Esophagus muscularis mucosa (tissue), 4 donors: Measurements from ENCODE around the gene GUCY1B1. TPM values are rescaled to one million over a fixed set of nuclear protein-coding genes. Genes with fewer than 3 reads are reported as not detected.

Experiments used
- DNase-seq: peaks from one replicate; pipeline ENCODE4 v3.0.0-alpha.2; 2017; ENCODE audit errors: extremely low spot score
- H3K27ac ChIP-seq, 4 donors: fragments of 200-600 bp; sonication (generic); replicated peaks in 1 of 4; 1 replicate in 3 of 4; 2 replicates in 1 of 4; pipeline ENCODE4 v1.5.1; 2016 to 2019; ENCODE audit warnings: mild to moderate bottlenecking in 1 of 4
- H3K27me3 ChIP-seq, 4 donors: fragments of 200-600 bp; sonication (generic); one replicate each; pipeline versions ENCODE4 v1.5.1 to v1.6.0; 2016 to 2019
- H3K36me3 ChIP-seq, 4 donors: fragments of 200-600 bp; sonication (generic); one replicate each; pipeline ENCODE4 v1.5.1; 2016 to 2019
- H3K4me1 ChIP-seq, 4 donors: fragments of 200-600 bp; sonication (generic); one replicate each; pipeline ENCODE4 v1.5.1; 2016 to 2019
- H3K4me3 ChIP-seq, 4 donors: fragments of 200-600 bp; sonication (generic); 1 replicate in 2 of 4; 2 replicates in 2 of 4; pipeline ENCODE4 v1.5.1; 2016 to 2019; ENCODE audit warnings: mild to moderate bottlenecking in 4 of 4, moderate library complexity in 1 of 4
- H3K9me3 ChIP-seq, 4 donors: fragments of 200-600 bp; sonication (generic); 1 replicate in 3 of 4; 2 replicates in 1 of 4; pipeline ENCODE4 v1.5.1; 2016 to 2019
- EP300 ChIP-seq: sonication (generic); formaldehyde crosslinking; IDR thresholded peaks from one replicate; pipeline ENCODE4 v1.6.1; 2017; ENCODE audit warnings: antibody characterized with exemption
- POLR2A ChIP-seq: fragments of 450-650 bp; IDR thresholded peaks from one replicate; pipeline ENCODE4 v1.6.1; 2017; ENCODE audit warnings: antibody characterized with exemption, moderate library complexity, mild to moderate bottlenecking, low read depth
- POLR2AphosphoS5 ChIP-seq, 2 donors: sonication (generic); formaldehyde crosslinking; IDR thresholded peaks; one replicate each; pipeline ENCODE4 v1.6.1; 2017; ENCODE audit warnings: antibody characterized with exemption in 2 of 2
- WGBS: methylation state at CpG from one replicate; pipeline ENCODE4 v1.1.5; 2018; 5-methylcytosine and 5-hydroxymethylcytosine counted together
- intact Hi-C: fragments of 100-400 bp; cut with DNase I; formaldehyde crosslinking; loops from one replicate; pipeline ENCODE4 v1.15.1; 2023
- total RNA-seq, 4 donors: library from RNA; depleted of rRNA; stranded (reverse); fragments of >200 nt; gene quantifications; one replicate each; pipeline versions ENCODE4 v1.1.0 to v1.2.1, GENCODE V29; 2016
- TF ChIP-seq, protein P1 (sequence below), 3 experiments: fragments of 200-600 bp in 2 of 3; fragments of 450-650 bp in 1 of 3; sonication (generic) in 2 of 3; IDR thresholded peaks; one replicate each; pipeline ENCODE4 v1.5.1; 2017 to 2019; ENCODE audit warnings: antibody characterized with exemption in 3 of 3, mild to moderate bottlenecking in 2 of 3, moderate library complexity in 1 of 3

Gene GUCY1B1
- total RNA-seq, 4 donors from 2014 or later: 30.6 to 61.9 (median 41.6) TPM

DNA sequence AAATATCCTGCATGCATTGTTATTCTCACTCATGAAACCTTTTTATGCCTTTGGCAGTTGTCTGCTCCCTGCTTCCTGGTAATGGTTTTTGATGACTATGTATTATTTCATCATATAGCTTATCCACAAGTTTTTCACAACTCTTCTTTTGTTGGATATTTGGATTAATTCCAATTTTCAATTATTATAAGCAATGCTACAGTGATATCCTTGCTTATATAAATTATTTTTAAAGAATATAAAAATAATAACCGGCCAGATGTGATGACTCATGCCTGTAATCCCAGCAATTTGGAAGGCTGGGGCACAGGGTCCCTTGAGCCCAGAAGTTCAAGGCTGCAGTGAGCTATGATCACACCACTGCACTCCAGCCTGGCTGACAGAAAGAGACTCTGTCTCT lies 60.2 kb downstream of the GUCY1B1 start:
- DNase-seq: no peak
- no peaks in the 10 kb centered on the region for H3K36me3 ChIP-seq
- intact Hi-C loops: no loop called here
- no peak overlapping the region for H3K4me3 ChIP-seq
- 50% methylated on average over 1 of the region's 1 CpG for WGBS
- H3K9me3 ChIP-seq: no peaks in the 10 kb centered on the region
- no peak overlapping the region for H3K27ac ChIP-seq
- peaks cover 0 to 8% (median 0%) of the 10 kb centered on the region in 4 donors for H3K4me1 ChIP-seq
- TF ChIP-seq EP300: no peak
- no peak for TF ChIP-seq POLR2AphosphoS5 (IDR thresholded peaks at IDR 0.05)
- TF ChIP-seq, protein P1, sequence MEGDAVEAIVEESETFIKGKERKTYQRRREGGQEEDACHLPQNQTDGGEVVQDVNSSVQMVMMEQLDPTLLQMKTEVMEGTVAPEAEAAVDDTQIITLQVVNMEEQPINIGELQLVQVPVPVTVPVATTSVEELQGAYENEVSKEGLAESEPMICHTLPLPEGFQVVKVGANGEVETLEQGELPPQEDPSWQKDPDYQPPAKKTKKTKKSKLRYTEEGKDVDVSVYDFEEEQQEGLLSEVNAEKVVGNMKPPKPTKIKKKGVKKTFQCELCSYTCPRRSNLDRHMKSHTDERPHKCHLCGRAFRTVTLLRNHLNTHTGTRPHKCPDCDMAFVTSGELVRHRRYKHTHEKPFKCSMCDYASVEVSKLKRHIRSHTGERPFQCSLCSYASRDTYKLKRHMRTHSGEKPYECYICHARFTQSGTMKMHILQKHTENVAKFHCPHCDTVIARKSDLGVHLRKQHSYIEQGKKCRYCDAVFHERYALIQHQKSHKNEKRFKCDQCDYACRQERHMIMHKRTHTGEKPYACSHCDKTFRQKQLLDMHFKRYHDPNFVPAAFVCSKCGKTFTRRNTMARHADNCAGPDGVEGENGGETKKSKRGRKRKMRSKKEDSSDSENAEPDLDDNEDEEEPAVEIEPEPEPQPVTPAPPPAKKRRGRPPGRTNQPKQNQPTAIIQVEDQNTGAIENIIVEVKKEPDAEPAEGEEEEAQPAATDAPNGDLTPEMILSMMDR (IDR thresholded peaks at IDR 0.05): no peak
- no peak for TF ChIP-seq POLR2A
- H3K27me3 ChIP-seq: no peaks in the 10 kb centered on the region

DNA sequence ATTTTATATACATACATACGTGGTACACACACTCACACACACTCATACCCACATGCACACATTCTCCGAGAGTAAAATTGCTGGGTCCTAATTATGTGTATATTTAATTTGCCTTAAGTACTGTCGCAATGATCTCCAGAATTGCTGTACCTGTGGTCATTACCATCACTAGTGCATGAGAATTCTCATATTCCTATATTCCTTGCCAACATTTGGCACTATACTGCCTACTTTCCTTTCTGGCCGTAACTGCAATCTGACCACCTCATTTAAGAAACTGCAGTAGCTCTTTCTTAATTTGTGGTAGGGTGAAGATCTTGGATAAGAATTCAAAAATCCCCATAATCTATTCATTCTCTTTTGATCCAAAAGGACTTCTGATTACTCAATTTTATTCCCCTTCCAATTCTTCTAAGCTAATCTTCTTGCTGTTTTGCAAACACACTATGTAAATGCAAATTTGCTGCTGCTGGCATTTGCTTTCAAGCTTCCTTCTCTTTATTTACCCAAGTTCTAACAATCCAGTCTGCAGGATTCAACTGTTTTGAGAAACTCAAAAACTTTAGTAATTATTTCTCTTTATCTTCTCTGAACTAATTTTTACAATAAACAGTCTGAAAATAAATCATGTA lies 62.2 kb downstream of the GUCY1B1 start:
- no peak for DNase-seq
- H3K4me3 ChIP-seq: no peak overlapping the region
- TF ChIP-seq EP300 (no peak), POLR2A (no peak), POLR2AphosphoS5 (IDR thresholded peaks at IDR 0.05) (no peak)
- TF ChIP-seq, protein P1 (IDR thresholded peaks at IDR 0.05): no peak
- H3K9me3 ChIP-seq: no peaks in the 10 kb centered on the region
- intact Hi-C loops: no loop called here
- no peaks in the 10 kb centered on the region for H3K36me3 ChIP-seq
- no peak overlapping the region for H3K27ac ChIP-seq
- WGBS: 95% methylated on average over 4 of the region's 4 CpGs
- H3K27me3 ChIP-seq: no peaks in the 10 kb centered on the region
- peaks cover 0 to 8% (median 0%) of the 10 kb centered on the region in 4 donors for H3K4me1 ChIP-seq

DNA sequence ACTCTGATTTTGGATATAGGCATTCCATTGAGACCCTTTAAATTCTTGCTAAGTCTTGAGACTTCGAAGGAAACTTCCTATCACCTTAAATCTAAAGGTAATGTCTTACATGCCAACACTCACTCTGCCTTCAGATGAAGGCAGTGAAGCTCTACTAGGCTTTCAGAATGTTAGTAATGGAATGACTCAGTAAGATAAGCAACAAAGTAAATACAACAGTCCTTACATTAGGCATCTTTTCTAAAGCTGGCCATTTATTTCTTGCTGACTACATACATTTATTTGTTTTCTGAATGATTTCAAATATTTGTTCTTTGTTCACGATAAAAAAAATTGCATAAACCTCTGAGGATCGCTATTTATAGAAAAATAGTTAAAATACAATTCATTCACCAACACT lies 63.8 kb downstream of the GUCY1B1 start:
- intact Hi-C loops: no loop called here
- DNase-seq: no peak
- 89% methylated on average over 3 of the region's 3 CpGs for WGBS
- no peak overlapping the region for H3K27ac ChIP-seq
- no peaks in the 10 kb centered on the region for H3K27me3 ChIP-seq
- H3K4me3 ChIP-seq: no peak overlapping the region
- TF ChIP-seq POLR2AphosphoS5 (IDR thresholded peaks at IDR 0.05) (no peak), EP300 (no peak), POLR2A (no peak)
- TF ChIP-seq, protein P1 (IDR thresholded peaks at IDR 0.05): no peak
- H3K4me1 ChIP-seq: peaks cover 0 to 8% (median 0%) of the 10 kb centered on the region in 4 donors
- H3K36me3 ChIP-seq: no peaks in the 10 kb centered on the region
- H3K9me3 ChIP-seq: no peaks in the 10 kb centered on the region

DNA sequence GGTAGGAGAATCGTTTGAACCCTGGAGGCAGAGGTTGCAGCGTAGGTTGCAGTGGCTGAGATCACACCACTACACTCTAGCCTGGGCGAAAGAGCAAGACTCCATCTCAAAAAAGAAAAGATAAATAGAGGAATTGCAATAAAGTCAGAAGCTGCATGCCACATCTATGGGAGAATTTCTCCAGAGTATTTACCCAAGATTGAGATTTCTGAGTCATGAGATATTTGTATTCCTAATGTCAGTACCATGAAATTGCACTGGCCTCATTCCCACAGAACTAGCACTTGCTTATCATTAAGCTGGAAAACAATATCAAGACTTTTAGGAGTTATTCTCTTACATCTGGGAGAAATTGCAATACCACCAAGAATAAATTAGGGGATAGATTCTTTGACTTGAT lies 69.8 kb downstream of the GUCY1B1 start:
- no peak overlapping the region for H3K27ac ChIP-seq
- no peaks in the 10 kb centered on the region for H3K27me3 ChIP-seq
- no peak for TF ChIP-seq POLR2AphosphoS5 (IDR thresholded peaks at IDR 0.05)
- TF ChIP-seq POLR2A: no peak
- no peak for TF ChIP-seq EP300
- TF ChIP-seq, protein P1 (IDR thresholded peaks at IDR 0.05): no peak
- DNase-seq: no peak
- no peaks in the 10 kb centered on the region for H3K9me3 ChIP-seq
- H3K4me3 ChIP-seq: no peak overlapping the region
- 88% methylated on average over 3 of the region's 3 CpGs for WGBS
- no peaks in the 10 kb centered on the region for H3K36me3 ChIP-seq
- H3K4me1 ChIP-seq: no peaks in the 10 kb centered on the region
- intact Hi-C loops: no loop called here

DNA sequence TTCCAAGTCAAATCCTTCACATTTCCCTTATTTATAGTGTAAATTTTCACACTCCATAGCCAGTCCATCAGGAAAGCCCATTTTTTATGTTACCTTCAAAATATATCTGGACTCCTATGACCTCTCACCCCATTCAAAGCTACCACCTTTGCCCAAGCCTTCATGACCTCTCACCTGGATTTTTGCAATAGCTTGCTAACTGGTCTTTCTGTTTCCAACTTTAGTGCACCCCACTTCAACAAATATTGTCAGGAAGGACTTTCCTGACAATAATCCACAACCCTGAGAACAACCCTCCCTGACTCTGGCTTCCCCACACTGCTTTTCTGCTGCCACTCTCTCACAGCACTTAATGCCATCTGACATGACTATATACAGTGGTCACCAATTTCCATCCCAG lies 73.8 kb downstream of the GUCY1B1 start:
- Histone ChIP-seq H3K9me3 (no peaks in the 10 kb centered on the region), H3K36me3 (no peaks in the 10 kb centered on the region), H3K27me3 (no peaks in the 10 kb centered on the region), H3K4me3 (no peak overlapping the region), H3K27ac (no peak overlapping the region), H3K4me1 (no peaks in the 10 kb centered on the region)
- intact Hi-C loops: no loop called here
- no peak for DNase-seq
- TF ChIP-seq POLR2A: no peak
- TF ChIP-seq, protein P1 (IDR thresholded peaks at IDR 0.05): no peak
- TF ChIP-seq EP300: no peak
- TF ChIP-seq POLR2AphosphoS5 (IDR thresholded peaks at IDR 0.05): no peak
